HG03095 (cell line): ENCODE data around the gene PEX6.
"Not testable (repeated sequence)": the region's sequence is repeated elsewhere in the genome, so short reads cannot be mapped to it uniquely, and the experiment has no call there.

Experiments
- ATAC-seq: cut with Tn5 transposase; IDR thresholded peaks from one replicate; pipeline ENCODE4 v1.9.1; 2021; ENCODE audit warnings: moderate library complexity; ENCODE audit not compliant: unreplicated experiment

The PEX6 gene

GRCh38 chr6:43005844-43006243 is 26.9 kb upstream of the PEX6 start:
- ATAC-seq, result no peak

DNA sequence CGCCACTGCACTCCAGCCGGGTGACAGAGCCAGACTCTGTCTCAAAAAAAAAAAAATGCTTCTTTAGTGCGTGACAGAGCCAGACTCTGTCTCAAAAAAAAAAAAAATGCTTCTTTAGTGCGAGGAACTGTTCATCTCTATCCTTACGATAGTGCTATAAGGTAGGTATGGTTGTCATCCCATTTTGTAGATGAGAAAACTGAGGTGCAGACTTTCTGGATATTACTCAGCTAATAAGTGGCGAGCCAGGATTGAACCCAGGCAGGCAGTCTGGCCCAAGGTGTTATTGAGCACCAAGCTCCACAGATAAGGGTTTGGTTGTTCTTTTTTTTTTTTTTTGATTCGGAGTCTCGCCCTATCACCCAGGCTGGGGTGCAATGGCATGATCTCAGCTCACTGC is 22.9 kb upstream of the PEX6 start:
- no peak for ATAC-seq

DNA sequence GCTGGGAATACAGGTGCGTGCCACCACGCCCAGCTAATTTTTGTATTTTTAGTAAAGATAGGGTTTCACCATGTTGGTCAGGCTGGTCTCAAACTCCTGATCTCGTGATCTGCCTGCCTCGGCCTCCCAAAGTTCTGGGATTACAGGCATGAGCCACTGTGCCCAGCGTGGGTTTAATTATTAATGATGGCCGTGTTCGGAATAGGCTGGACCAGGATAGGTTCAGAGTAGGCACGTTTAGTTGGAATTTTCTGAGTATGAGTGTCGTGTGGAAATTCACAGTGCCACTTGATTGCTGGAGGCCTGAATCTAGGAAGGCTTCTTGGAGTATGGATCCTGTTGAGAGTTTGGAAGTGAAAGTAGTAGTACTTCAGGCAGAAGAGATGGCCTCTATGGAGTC is 19.2 kb upstream of the PEX6 start:
- ATAC-seq, result not testable (repeated sequence)

DNA sequence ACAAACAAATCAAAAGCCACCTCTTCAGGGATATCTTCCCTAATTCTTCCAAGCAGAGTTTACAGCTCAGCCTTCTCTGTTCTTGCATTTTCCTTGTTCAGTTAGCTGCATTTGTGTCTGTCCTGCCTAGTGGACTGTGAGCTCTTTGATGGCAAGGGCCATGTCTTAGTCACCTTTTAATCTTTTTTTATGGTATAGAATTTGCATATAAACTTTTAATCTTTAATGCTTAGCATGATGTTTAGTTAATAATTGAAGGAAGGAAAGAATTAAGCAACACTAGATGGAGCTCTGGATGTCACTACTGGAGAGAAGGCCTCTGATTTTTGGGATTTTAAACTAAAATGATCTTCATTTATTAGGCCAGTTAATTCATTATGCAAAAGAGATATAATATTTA is 17.5 kb upstream of the PEX6 start:
- ATAC-seq, result no peak

DNA sequence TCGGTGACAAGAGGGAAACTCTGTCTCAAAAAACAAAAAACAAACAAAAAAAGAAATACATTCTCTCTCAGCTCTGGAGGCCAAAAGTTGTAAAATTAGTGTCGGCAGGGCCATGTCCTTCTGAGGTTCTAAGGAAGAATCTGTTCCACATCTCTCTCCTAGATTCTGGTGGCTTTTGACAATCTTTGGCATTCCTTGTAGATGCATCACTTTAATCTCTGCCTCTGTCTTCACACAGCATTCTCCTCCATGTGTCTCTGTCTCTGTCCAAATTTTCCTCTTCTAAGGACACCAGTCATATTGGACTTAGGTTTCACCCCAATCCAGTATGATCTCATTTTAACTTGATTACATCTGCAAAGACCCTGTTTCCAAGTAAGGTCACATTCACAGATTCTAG is 14.5 kb upstream of the PEX6 start:
- no peak for ATAC-seq

GRCh38 chr6:42989923-42990322 is 10.9 kb upstream of the PEX6 start:
- ATAC-seq, result no peak

DNA sequence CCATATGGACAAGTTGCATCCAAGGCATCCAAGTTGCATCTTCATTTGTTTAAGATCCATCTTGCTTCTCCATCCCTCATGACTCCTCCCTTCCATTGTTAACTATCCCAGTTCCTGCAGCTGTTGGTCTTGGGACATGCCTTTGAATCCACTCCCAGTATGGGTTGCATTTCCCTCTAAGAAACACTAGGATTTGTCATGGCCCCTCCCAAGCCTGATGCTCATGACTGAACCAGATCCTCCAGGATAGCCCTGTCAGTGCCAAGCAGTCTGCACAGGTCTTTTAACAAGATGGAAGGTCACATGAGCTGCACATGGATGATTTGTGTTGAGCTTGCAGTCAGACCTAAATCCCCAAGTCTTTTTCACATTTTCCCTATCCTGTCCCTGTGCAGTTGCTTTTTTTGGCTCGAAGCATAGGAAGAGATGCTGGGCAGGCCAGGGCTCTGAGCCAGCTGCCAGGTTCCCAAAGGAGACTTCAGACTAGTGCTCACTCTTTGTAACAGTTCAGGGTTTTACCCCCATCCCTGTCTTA is 9.6 kb upstream of the PEX6 start:
- no peak for ATAC-seq

DNA sequence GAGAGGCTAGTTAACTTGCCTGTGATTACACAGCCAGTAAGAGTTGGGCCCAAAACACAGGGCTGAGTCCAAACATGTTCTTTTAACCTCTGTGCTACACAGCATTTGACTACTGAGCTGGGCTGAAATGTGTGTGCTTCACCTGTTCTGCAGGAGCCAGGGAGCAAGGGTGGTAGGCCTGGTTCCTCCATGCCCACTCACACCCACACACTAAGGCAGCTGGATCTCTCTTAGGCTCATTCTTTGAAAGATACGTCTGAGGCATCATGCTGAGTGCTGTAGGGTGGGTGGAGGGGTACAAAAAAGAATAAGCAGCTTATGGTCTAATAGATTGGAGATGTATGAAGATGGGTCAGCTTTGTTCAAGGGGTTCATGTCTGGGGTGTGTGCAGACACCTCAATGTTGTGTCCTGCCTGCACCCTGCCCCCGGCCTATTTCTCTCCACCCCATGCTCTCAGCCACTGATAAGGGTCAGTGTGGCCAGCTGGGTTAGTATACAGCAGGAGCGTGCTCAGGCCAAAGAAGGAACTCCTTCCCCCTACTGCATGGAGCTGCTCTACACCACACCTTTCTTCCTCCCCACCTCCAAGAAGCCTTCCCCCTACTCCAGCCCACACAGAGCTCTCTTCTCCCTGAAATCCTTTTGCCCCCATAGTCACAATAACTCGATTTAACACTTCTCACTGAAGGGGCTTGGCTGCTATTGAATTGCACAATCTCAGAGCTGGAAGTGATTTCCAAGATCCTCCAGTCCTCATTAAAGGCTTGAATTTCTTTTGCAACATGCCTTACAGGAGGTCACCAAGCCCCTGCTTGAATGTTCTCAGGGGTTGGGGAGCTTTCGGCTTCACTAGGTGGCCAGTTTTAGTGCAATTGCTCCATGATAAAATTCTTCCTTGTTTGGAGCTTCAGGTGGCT is 8.8 kb upstream of the PEX6 start:
- ATAC-seq, result no peak

DNA sequence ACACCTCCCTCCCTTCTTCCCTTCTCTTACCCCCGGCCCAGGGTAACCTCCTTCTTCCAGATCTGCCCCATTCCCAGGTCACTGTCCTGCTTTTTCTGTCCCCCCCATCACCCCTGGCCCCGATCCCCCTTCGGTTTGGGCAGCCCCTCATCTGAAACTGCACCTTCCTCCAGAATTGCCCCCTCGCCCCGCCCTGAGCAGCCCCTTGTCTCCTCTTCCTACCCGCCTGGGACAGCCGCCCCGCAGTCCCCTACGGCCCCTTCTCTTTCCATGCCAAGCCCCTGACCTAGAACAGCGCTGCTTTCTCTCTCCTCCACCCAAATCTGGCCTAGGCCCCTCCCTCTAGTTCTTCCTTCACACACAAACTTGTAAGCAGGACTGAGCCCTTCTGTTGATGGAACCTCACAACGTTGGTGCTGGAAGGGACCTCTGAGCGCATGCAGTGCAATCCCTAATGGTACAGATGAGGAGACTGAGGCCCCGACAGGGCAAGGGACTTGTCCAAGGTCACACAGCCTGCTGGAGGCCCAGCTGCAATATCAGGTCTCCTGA is 6.0 kb upstream of the PEX6 start:
- ATAC-seq, result no peak

GRCh38 chr6:42984001-42984923 is 5.3 kb upstream of the PEX6 start, which contains the start of gene PPP2R5D:
Gene PPP2R5D, plus strand, starts transcription at chr6:42984570. Its CDS starts 108 bp downstream, at chr6:42984678.
- peak; percentile 90 for ATAC-seq

DNA sequence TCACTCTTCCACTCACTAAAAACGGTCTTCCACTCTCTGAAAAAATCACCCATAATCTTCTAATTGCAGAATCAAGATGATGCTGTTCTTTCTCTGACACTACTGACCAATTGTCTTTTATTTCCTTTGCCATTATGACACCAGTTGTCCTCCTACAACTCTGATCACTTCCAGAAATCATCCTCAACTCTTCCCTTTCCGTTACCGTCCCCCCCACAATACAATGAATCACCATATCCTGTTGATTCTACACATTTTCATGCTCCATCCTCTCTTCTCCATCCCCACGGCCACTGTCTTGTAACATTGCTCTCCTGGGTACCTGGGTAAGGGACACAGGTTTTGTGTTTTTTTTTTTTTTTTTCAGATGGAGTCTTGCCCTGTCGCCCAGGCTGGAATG is 2.9 kb upstream of the PEX6 start:
- ATAC-seq, result no peak

DNA sequence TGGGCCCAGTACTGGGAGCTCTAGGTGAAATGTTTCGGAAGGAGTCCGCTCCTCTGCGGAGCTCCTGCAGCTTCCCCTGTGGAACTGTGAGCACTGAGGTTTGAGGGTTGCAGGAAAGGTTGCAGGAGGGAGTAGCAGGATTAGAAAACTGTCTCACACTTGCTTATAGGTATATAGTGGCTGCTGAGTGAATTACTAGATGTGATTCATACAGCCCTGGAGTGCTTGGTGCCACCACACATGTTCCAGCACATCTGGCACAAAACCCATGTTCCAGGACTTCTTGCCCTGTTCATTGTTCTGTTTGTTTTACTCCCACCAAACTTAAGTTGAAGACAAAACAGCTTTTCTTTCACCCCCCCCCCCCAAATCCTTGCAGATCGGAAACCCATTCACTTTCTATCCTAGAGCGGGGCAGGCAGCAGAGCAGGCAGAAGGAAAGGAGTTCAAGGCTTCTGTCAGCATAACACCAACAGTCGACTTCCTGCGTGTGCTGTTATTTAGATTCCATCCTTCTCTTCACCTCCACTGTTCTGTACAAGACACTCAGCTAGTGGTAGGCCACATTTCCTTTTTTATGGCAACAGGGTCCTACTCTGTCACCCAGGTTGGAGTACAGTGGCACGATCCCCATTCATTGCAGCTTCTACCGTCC is 669 bp upstream of the PEX6 start:
- no peak for ATAC-seq

- ATAC-seq, result peak; percentile 16
Measured at GRCh38 chr6:42978487-42978838, 518 bp downstream of the PEX6 start.

DNA sequence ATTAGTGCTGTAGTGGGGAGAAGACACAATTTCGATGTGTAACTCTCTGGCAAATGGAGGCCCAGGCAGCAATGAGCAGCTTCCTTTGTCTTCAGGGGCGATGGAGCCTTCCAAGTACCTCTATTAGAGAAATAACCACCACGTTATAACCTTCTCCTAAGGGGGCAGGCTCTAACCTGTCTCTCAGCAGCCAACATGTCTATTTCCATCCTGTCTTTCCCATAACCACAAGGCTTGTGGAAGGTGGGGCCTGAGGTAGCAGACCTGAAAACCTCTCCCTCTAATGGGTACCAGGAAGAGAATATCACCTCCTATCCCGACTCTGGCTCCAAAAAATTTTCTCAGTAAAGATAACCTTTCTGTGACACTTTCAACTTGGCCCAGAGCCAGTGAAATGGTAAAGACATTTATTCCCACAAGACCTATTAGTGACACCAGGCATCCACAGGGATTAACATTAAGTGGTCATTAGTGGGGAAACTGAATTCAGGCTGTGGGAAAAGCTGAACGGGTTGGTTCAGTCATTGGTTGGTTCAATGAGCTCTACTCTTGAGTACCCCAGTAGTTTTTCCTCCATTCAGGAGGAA is 4.0 kb downstream of the PEX6 start:
- no peak for ATAC-seq

DNA sequence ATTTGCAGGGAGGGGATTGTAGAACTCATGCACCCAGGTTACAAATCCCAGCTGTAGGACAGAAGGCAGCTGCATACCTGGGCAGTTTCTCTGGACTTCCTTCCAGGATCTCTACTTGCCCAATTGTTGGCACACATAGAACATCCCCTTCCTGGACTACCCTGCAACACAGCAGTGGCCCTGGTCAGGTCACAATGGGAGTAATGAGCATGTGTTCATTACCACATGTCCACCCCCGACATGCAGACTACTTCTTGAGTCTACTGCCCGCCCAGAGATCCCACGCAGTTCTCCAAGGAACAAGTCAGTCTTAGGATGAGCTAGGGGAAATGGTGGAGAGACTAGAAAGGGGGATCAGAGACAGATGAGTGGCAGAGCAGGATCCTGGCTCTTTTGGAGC is 5.1 kb downstream of the PEX6 start:
- no peak for ATAC-seq

- no peak for ATAC-seq
Measured at GRCh38 chr6:42971746-42972327, 7.1 kb downstream of the PEX6 start.

- no peak for ATAC-seq
Measured at GRCh38 chr6:42970871-42971612, 7.9 kb downstream of the PEX6 start.

- no peak for ATAC-seq
Measured at GRCh38 chr6:42969934-42970333, 9.0 kb downstream of the PEX6 start.

DNA sequence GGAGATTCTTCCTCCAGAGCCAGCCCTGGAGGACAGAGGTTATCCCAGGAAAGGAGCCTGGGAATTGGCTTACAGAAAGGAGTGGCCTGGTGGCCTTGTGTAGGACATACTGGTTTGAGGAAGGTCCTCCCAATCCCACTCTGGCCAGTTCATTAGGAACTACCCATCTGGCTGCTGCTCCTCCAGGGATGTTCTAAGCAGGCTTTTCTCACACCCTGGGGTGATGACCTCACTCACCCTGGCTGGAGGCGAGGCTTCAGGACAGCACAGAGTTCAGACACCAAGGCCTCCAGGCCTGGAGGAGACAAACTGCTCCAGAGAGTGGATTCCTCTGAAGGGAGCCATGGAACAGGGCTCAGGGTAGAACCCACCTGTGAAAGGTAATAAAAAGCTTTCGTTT is 9.6 kb downstream of the PEX6 start:
- no peak for ATAC-seq
